Nephron progenitor cell (in vitro differentiated cells): Measurements from ENCODE around the gene VWA8.

Source experiments
- DNase-seq: peaks from one replicate; pipeline ENCODE4 v3.0.0; 2021
- H3K27ac Mint-ChIP-seq: 2 replicates; pipeline ENCODE4 v1.8.0; 2021; ENCODE audit warnings: mild to moderate bottlenecking, moderate library complexity, mixed read lengths
- H3K27me3 Mint-ChIP-seq: 2 replicates; pipeline ENCODE4 v1.8.0; 2021; ENCODE audit warnings: mild to moderate bottlenecking, low read depth, mixed read lengths; ENCODE audit not compliant: poor library complexity
- H3K36me3 Mint-ChIP-seq: 2 replicates; pipeline ENCODE4 v1.8.0; 2021; ENCODE audit warnings: low read depth, mixed read lengths
- H3K4me1 Mint-ChIP-seq: 2 replicates; pipeline ENCODE4 v1.8.0; 2021; ENCODE audit warnings: mixed read lengths
- H3K4me3 Mint-ChIP-seq: 2 replicates; pipeline ENCODE4 v1.8.0; 2021; ENCODE audit warnings: mild to moderate bottlenecking, moderate library complexity, mixed read lengths
- H3K9me3 Mint-ChIP-seq: 2 replicates; pipeline ENCODE4 v1.8.0; 2021; ENCODE audit warnings: mild to moderate bottlenecking, moderate library complexity, mixed read lengths
- CTCF ChIP-seq: fragments of 200-600 bp; sonication (generic); IDR thresholded peaks from 2 replicates; pipeline ENCODE4 v1.5.0; 2021; ENCODE audit warnings: antibody characterized with exemption

VWA8 gene

GRCh38 chr13:41859565-41859964 lies 101.3 kb downstream of the VWA8 start:
- H3K4me3 Mint-ChIP-seq: no peak overlapping the region
- H3K27ac Mint-ChIP-seq: no peak overlapping the region
- H3K36me3 Mint-ChIP-seq: peaks cover 44% of the 10 kb centered on the region
- no peak for DNase-seq
- no peaks in the 10 kb centered on the region for H3K9me3 Mint-ChIP-seq
- no peaks in the 10 kb centered on the region for H3K27me3 Mint-ChIP-seq
- no peak for TF ChIP-seq CTCF
- peaks cover 5% of the 10 kb centered on the region for H3K4me1 Mint-ChIP-seq

GRCh38 chr13:41858780-41859179 lies 102.1 kb downstream of the VWA8 start:
- TF ChIP-seq CTCF: no peak
- H3K27me3 Mint-ChIP-seq: no peaks in the 10 kb centered on the region
- H3K4me1 Mint-ChIP-seq: peaks cover 5% of the 10 kb centered on the region
- H3K36me3 Mint-ChIP-seq: peaks cover 43% of the 10 kb centered on the region
- no peaks in the 10 kb centered on the region for H3K9me3 Mint-ChIP-seq
- DNase-seq: no peak
- H3K27ac Mint-ChIP-seq: no peak overlapping the region
- no peak overlapping the region for H3K4me3 Mint-ChIP-seq

- DNase-seq: no peak
- Mint-ChIP-seq H3K27ac (no peak overlapping the region), H3K4me3 (no peak overlapping the region), H3K27me3 (no peaks in the 10 kb centered on the region), H3K9me3 (peaks cover 12% of the 10 kb centered on the region), H3K4me1 (peaks cover 5% of the 10 kb centered on the region), H3K36me3 (peaks cover 40% of the 10 kb centered on the region)
- TF ChIP-seq CTCF: no peak
Measured at GRCh38 chr13:41854758-41855157, 106.2 kb downstream of the VWA8 start.

GRCh38 chr13:41851351-41851750 lies 109.6 kb downstream of the VWA8 start:
- Mint-ChIP-seq H3K4me3 (no peak overlapping the region), H3K36me3 (peaks cover 45% of the 10 kb centered on the region), H3K27me3 (no peaks in the 10 kb centered on the region), H3K27ac (no peak overlapping the region), H3K4me1 (no peaks in the 10 kb centered on the region), H3K9me3 (peaks cover 12% of the 10 kb centered on the region)
- no peak for DNase-seq
- no peak for TF ChIP-seq CTCF

DNA sequence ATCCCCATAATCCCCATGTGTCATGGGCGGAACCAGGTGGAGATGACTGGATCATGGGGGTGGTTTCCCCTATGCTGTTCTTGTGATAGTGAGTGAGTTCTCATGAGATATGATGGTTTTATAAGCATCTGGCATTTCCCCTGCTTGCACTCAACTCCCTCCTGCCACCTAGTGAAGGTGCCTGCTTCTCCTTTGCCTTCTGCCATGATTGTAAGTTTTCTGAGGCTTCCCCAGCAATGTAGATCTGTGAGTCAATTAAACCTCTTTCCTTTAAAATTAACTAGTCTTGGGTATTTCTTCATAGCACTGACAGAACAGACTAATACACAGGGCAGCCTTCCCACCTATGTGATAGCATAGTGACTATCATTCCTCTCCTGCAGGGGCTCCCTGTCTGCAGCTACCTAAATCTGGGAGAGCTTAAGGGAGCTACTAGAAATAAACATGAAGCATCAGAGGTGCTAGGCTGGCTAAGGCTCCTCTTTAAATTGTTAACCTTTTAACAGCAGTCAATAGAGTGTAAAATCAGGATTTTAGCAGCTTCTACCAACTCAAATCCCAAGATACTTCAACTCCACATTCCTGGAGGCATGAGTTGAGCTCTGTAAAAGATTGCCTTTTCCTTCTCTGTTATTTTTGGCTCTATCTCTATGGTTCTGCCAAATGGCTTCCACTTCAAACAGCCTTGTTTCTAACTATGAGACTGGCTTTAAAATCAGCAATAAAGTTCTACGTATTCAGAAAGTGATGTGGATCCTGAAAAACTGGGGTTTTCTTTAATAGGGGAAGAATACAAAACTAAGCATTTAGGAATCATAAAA lies 112.3 kb downstream of the VWA8 start:
- Mint-ChIP-seq H3K4me3 (no peak overlapping the region), H3K27ac (no peak overlapping the region)

More for the DNA sequence above, 112.3 kb downstream of the VWA8 start:
- no peak for DNase-seq
- peaks cover 56% of the 10 kb centered on the region for H3K36me3 Mint-ChIP-seq
- peaks cover 18% of the 10 kb centered on the region for H3K9me3 Mint-ChIP-seq
- no peaks in the 10 kb centered on the region for H3K4me1 Mint-ChIP-seq
- no peak for TF ChIP-seq CTCF
- no peaks in the 10 kb centered on the region for H3K27me3 Mint-ChIP-seq
